Osteoblast (primary cell): ENCODE data around the gene MCOLN1. TPM values are rescaled to one million over a fixed set of nuclear protein-coding genes. Genes with fewer than 3 reads are reported as not detected.

ENCODE experiments used
- DNase-seq: peaks from one replicate; pipeline ENCODE4 v3.0.0; 2011; ENCODE audit warnings: low spot score, mixed read lengths; ENCODE audit not compliant: insufficient read length; ENCODE audit errors: missing footprints
- H2AFZ ChIP-seq: 2 replicates; pipeline ENCODE4 v1.6.0; 2011; ENCODE audit warnings: mild to moderate bottlenecking, low read length
- H3K27ac ChIP-seq: 2 replicates; pipeline ENCODE4 v1.5.1; 2011; ENCODE audit warnings: mild to moderate bottlenecking, low read depth, low read length, moderate library complexity
- H3K27me3 ChIP-seq: 2 replicates; pipeline ENCODE4 v1.6.0; 2012; ENCODE audit warnings: mild to moderate bottlenecking, control low read depth, inconsistent platforms, low read length, moderate library complexity; ENCODE audit not compliant: insufficient read depth
- H3K36me3 ChIP-seq: 2 replicates; pipeline ENCODE4 v1.5.1; 2011; ENCODE audit warnings: mild to moderate bottlenecking, low read length, control low read depth, moderate library complexity; ENCODE audit not compliant: insufficient read depth
- H3K4me1 ChIP-seq: 2 replicates; pipeline ENCODE4 v1.5.1; 2011; ENCODE audit warnings: mild to moderate bottlenecking, low read length, control low read depth, moderate library complexity; ENCODE audit not compliant: insufficient read depth
- H3K4me2 ChIP-seq: 2 replicates; pipeline ENCODE4 v1.6.0; 2011; ENCODE audit warnings: mild to moderate bottlenecking, low read length; ENCODE audit not compliant: insufficient read depth
- H3K4me3 ChIP-seq: fragments of 200-600 bp; sonication (generic); 3 replicates; pipeline ENCODE4 v1.5.1; 2012; ENCODE audit warnings: mild to moderate bottlenecking, low read length, inconsistent platforms; ENCODE audit not compliant: insufficient read depth
- H3K79me2 ChIP-seq: 2 replicates; pipeline ENCODE4 v1.6.0; 2012; ENCODE audit warnings: mild to moderate bottlenecking, low read length, control low read depth, inconsistent platforms; ENCODE audit not compliant: insufficient read depth
- H3K9me3 ChIP-seq: 2 replicates; pipeline ENCODE4 v1.5.1; 2011; ENCODE audit warnings: low read depth, low read length, control low read depth
- H4K20me1 ChIP-seq: 2 replicates; pipeline ENCODE4 v1.6.0; 2012; ENCODE audit warnings: mild to moderate bottlenecking, low read length, control low read depth; ENCODE audit not compliant: insufficient read depth
- total RNA-seq: library from RNA; depleted of rRNA; stranded (reverse); fragments of >200 nt; gene quantifications from 2 replicates; pipeline ENCODE4 v1.2.3, GENCODE V29; 2012
- TF ChIP-seq, protein P1 (sequence below): IDR thresholded peaks from 2 replicates; pipeline ENCODE4 v1.5.1; 2011; ENCODE audit warnings: mild to moderate bottlenecking, low read depth, low read length, moderate library complexity; ENCODE audit errors: extremely low read depth

MCOLN1 gene
- total RNA-seq, 1 donor: 16.6 TPM

GRCh38 chr19:7560255-7560654, 37.8 kb downstream of the MCOLN1 start:
- no peaks in the 10 kb centered on the region for H3K79me2 ChIP-seq
- no peak overlapping the region for H2AFZ ChIP-seq
- H3K27me3 ChIP-seq: no peaks in the 10 kb centered on the region
- TF ChIP-seq, protein P1, sequence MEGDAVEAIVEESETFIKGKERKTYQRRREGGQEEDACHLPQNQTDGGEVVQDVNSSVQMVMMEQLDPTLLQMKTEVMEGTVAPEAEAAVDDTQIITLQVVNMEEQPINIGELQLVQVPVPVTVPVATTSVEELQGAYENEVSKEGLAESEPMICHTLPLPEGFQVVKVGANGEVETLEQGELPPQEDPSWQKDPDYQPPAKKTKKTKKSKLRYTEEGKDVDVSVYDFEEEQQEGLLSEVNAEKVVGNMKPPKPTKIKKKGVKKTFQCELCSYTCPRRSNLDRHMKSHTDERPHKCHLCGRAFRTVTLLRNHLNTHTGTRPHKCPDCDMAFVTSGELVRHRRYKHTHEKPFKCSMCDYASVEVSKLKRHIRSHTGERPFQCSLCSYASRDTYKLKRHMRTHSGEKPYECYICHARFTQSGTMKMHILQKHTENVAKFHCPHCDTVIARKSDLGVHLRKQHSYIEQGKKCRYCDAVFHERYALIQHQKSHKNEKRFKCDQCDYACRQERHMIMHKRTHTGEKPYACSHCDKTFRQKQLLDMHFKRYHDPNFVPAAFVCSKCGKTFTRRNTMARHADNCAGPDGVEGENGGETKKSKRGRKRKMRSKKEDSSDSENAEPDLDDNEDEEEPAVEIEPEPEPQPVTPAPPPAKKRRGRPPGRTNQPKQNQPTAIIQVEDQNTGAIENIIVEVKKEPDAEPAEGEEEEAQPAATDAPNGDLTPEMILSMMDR: no peak
- peaks cover 3% of the 10 kb centered on the region for H4K20me1 ChIP-seq
- no peaks in the 10 kb centered on the region for H3K9me3 ChIP-seq
- no peaks in the 10 kb centered on the region for H3K4me1 ChIP-seq
- no peak overlapping the region for H3K27ac ChIP-seq
- no peak overlapping the region for H3K4me3 ChIP-seq
- H3K4me2 ChIP-seq: no peak overlapping the region
- DNase-seq: peak; percentile 36
- H3K36me3 ChIP-seq: peaks cover 34% of the 10 kb centered on the region

GRCh38 chr19:7561325-7561724, 38.9 kb downstream of the MCOLN1 start:
- no peak overlapping the region for H2AFZ ChIP-seq
- H3K36me3 ChIP-seq: peaks cover 31% of the 10 kb centered on the region
- TF ChIP-seq, protein P1: no peak
- H3K79me2 ChIP-seq: no peaks in the 10 kb centered on the region
- no peaks in the 10 kb centered on the region for H3K27me3 ChIP-seq
- H3K4me3 ChIP-seq: no peak overlapping the region
- DNase-seq: peak; percentile 48
- H3K27ac ChIP-seq: no peak overlapping the region
- H4K20me1 ChIP-seq: peaks cover 3% of the 10 kb centered on the region
- no peaks in the 10 kb centered on the region for H3K4me1 ChIP-seq
- no peaks in the 10 kb centered on the region for H3K9me3 ChIP-seq
- no peak overlapping the region for H3K4me2 ChIP-seq

DNA sequence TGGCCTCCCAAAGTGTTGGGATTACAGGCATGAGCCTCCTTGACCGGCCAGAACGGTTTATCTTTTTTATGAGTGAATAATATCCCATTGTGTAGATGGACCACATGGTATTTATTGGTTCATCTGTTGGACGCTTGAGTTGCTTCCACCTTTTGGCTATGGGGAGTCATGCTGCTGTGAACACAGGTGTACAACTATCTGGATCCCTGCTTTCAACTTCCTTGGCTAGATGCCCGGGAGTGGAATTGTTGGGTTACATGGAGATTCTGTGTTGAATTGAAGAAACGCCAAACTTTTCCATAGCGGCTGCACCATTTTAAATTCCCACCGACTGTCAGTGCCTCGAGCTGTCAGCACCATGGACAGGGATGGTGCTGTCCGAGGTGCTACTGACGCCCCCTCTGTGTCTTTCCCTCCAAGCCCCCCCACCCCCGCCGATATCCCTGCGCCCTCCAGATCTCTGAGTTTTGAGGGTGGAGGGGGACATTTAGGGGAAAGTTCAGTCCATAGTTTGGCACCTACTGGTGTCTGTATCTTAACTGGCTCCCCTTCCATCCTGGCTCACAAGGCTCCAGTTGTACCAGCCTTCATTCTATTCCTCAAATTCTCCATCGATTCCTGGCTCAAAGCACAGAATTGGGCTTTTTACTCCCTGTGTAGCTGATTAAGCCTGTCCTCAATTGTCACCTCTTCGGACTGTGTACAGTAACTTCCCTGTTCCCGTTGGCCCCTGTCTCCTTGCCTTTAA, 40.4 kb downstream of the MCOLN1 start:
- Histone ChIP-seq H3K79me2 (no peaks in the 10 kb centered on the region), H3K4me1 (no peaks in the 10 kb centered on the region), H3K4me3 (no peak overlapping the region), H2AFZ (no peak overlapping the region), H4K20me1 (peaks cover 3% of the 10 kb centered on the region), H3K9me3 (no peaks in the 10 kb centered on the region), H3K27me3 (no peaks in the 10 kb centered on the region), H3K4me2 (no peak overlapping the region), H3K27ac (no peak overlapping the region), H3K36me3 (peaks cover 18% of the 10 kb centered on the region)
- TF ChIP-seq, protein P1: no peak
- peak; percentile 84 for DNase-seq

DNA sequence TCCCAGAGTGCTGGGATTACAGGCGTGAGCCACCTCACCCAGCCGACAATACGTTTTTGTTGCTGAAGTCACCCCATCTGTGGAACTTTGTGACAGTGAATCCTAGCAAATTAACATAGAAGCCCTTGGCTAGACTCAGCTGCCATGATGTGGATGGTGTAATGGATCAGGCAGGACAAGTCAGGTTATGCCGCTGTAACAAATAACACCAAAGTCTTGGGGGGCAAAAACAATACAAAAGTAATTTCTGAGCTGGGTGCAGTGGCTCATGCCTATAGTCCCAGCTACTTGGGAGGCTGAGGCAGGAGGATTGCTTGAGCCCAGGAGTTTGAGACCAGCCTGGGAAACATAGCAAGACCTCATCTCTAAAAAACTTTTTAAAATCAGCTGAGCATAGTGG, 42.4 kb downstream of the MCOLN1 start:
- H4K20me1 ChIP-seq: peaks cover 3% of the 10 kb centered on the region
- TF ChIP-seq, protein P1: no peak

More for the DNA sequence above, 42.4 kb downstream of the MCOLN1 start:
- H3K4me2 ChIP-seq: no peak overlapping the region
- no peaks in the 10 kb centered on the region for H3K9me3 ChIP-seq
- peaks cover 8% of the 10 kb centered on the region for H3K36me3 ChIP-seq
- no peak for DNase-seq
- H3K79me2 ChIP-seq: no peaks in the 10 kb centered on the region
- H3K27me3 ChIP-seq: no peaks in the 10 kb centered on the region
- no peak overlapping the region for H3K27ac ChIP-seq
- no peaks in the 10 kb centered on the region for H3K4me1 ChIP-seq
- H2AFZ ChIP-seq: no peak overlapping the region
- H3K4me3 ChIP-seq: no peak overlapping the region
